HTR-8/SVneo (cell line): Measurements from ENCODE around the gene PHLPP2.
A peak's percentile ranks its signal among the peaks of the same experiment; 100 is the strongest.

Source experiments
- DNase-seq: peaks from one replicate; pipeline ENCODE4 v3.0.0; 2011; ENCODE audit warnings: low spot score, mixed read lengths; ENCODE audit not compliant: insufficient read length
- FAIRE-seq: peaks from 2 replicates; lab custom pipeline; 2011; peaks lifted over from hg19 to GRCh38; lab: Jason Lieb, UNC

PHLPP2 gene

GRCh38 chr16:71724320-71724751, at the start of gene PHLPP2:
PHLPP2 (minus strand) TSS chr16:71724701; CDS start chr16:71714795, 9,906 bp downstream.
- FAIRE-seq, result peak; percentile 65
- DNase-seq, result no peak

DNA sequence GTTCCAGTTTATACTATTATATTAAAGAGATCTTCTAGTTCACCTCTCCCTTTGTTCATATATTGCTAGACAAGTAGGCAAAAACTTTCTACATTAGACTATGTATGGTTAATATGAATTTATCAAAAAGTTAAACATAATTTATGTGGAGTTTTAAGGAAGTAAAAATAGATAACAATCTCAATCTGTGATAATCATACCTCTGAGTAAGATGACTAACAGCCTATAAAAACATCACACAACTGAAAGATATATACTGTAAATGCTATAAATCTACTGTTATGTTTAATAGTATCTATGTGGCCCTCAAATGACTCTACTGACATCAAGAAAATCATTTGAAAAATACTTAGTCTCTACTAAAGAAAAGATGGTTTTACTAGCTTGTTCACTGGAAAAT, 47.1 kb upstream of the PHLPP2 start:
- FAIRE-seq (no peak), DNase-seq (no peak)

GRCh38 chr16:71769222-71769621, 44.7 kb upstream of the PHLPP2 start:
- no peak for FAIRE-seq
- no peak for DNase-seq

- no peak for DNase-seq
- no peak for FAIRE-seq
These were observed 42.8 kb upstream of the PHLPP2 start for GRCh38 chr16:71767060-71767900.

- FAIRE-seq (peak; percentile 86), DNase-seq (no peak)
These were observed 37.7 kb upstream of the PHLPP2 start for GRCh38 chr16:71762186-71762585.

- DNase-seq, result no peak
- FAIRE-seq, result peak; percentile 4
These were observed 36.6 kb upstream of the PHLPP2 start for GRCh38 chr16:71761097-71761496.

DNA sequence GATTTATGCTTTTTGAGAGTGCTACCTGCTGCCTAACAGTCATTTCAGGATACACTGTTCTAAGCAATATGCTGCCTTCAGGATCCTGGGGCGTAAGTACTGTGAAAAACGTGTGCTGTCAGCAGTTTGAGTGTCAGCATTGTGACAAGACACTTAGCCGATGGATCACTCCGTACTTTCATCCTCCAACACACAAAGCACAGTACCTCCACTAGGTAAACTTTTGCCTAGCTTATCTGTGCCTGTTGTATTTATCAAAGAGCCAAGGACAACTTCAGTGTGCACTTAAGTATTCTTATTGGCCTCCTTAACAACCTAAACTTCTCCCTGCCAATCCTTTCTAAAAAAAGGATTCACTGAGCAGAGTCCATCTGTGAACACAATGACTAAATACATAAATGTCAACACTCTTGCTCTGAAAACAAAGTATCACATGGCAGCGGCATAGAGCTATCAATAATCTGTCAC, 33.8 kb upstream of the PHLPP2 start:
- FAIRE-seq (peak; percentile 90), DNase-seq (no peak)

DNA sequence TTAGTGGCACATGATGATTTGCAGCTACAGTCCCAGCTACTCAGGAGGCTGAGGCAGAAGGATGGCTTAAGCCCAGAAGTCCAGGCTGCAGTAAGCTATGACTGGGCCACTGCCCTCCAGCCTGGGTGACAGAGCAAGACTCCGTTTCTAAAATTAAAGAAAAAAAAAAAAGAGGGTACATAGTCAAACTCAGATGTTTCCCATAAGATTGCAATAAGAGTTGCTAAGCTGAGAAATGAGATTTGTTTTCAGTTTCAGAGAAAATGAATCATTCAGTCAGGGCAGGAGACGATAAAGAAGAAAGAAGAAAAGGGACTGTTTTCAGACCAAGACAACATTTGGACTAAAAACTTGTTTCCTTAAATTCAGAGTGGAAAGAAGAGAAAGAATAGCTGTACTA, 30.2 kb upstream of the PHLPP2 start:
- FAIRE-seq (no peak), DNase-seq (no peak)

DNA sequence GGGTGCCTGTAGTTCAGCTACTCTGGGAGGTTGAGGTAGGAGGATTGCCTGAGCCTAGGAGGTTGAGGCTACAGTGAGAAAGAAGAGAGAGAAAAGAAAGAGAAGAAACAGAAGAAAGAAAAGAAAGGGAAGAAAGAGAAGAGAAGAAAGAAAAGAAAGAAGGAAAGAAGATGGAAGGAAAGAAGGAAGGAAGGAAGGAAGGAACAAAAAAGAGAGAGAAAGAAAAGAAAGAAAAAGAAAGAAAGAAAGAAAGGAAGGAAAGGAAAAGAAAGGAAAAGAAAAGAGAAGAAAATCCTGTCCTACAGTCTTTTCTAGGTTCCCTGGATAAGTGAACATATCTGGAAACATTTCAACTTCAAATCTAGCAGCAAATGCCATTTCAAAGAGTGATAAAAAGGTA, 29.6 kb upstream of the PHLPP2 start:
- DNase-seq (no peak), FAIRE-seq (no peak)

DNA sequence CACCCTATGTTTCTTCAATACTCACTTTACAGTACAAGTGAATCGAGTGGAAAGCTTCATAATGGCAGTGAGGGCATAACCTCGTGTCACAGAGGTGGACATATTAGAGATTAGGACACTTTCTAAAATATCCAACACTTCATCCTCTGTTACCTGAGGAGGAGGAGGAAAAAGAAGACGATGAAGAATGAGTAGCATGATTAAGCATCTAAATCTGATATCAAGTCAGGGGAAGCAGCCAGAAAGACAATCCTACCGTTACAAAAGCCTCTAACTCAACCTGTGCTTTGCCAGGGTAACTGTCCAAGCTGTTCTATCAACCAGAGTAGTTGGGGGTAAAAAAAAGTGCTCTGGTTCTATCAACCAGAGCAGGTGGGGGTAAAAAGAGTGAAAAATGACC, 23.7 kb upstream of the PHLPP2 start:
- FAIRE-seq (no peak), DNase-seq (no peak)

- DNase-seq (peak; percentile 84), FAIRE-seq (peak; percentile 99)
These were observed 22.0 kb upstream of the PHLPP2 start for GRCh38 chr16:71746442-71747046.

DNA sequence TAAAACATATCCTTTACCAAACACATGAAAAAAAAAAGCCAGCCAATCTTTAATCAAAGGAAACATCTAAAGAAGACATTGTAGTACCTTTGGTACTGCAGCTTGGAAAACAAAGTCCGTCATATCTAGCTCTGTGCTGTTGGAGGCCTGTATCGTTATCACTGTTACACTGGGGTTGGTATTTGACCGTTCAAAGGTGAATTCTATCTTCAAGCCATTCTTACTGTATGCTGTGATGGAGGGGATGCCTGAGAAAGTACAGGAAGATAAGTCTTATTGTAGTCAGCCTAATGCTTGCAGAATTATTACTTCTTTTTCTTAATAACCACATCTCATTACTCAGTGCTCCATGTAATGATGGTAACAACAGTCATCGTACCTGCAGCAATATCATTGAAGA, 14.4 kb upstream of the PHLPP2 start:
- no peak for DNase-seq
- peak; percentile 74 for FAIRE-seq

- FAIRE-seq, result peak; percentile 38
These were observed 13.0 kb upstream of the PHLPP2 start for GRCh38 chr16:71737501-71737900.

GRCh38 chr16:71734511-71734910, 10.0 kb upstream of the PHLPP2 start:
- peak; percentile 16 for FAIRE-seq
- no peak for DNase-seq

More at GRCh38 chr16:71737501-71737900, 13.0 kb upstream of the PHLPP2 start:
- no peak for DNase-seq

- FAIRE-seq, result peak; percentile 28
- no peak for DNase-seq
These were observed 8.1 kb upstream of the PHLPP2 start for GRCh38 chr16:71732587-71732986.

- FAIRE-seq, result no peak
- no peak for DNase-seq
These were observed 3.2 kb upstream of the PHLPP2 start for GRCh38 chr16:71727551-71728324.

GRCh38 chr16:71726476-71727315, 2.2 kb upstream of the PHLPP2 start:
- FAIRE-seq (no peak), DNase-seq (no peak)

- FAIRE-seq, result peak; percentile 86
- DNase-seq, result peak; percentile 92
These were observed 773 bp downstream of the PHLPP2 start for GRCh38 chr16:71723537-71724319.
